Measurements from ENCODE around the gene RFX8.
A peak's percentile ranks its signal among the peaks of the same experiment; 100 is the strongest.
"Not testable (repeated sequence)": the region's sequence is repeated elsewhere in the genome, so short reads cannot be mapped to it uniquely, and the experiment has no call there.

RFX8 gene

DNA sequence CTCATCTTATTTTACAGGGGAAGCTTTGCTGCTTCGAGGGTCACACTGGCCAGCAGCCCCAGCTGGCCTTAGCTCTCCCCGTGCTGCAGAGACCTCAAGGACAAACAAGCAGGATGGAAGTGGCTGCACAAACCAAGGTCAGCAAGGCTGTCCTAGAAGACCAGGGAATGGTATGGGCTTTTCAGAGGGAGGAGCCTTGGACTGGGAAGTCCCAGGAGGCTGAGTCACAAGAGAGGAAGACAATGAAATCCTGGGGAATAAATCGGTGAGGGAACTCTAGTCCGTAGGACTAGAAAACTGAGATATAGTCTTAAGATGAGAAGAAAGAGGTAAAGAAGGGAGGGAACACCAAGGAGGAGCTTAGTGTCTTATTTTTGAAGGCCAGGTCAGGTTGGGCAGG lies 103.3 kb downstream of the RFX8 start:
- DNase-seq: no peak

DNA sequence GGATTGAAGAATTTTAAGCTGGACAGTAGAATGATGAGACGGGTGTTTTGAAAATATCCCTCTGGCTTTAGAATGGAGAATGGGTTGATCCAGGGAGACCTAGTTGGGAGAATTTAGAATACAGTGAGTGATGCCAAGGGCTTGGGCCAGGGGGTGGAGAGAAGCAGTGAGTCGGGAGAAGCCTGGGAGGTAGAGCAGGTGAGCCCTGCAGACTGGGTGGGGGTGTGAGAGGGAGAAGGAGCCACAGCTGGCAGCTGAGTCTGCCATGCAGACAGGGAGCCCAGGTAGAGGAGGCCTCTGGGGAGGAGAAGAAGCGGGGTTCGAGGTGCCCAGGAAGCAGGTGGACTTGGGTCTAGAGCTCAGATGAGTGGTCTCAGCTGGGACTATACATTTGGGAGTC lies 105.8 kb downstream of the RFX8 start:
- no peak for DNase-seq

DNA sequence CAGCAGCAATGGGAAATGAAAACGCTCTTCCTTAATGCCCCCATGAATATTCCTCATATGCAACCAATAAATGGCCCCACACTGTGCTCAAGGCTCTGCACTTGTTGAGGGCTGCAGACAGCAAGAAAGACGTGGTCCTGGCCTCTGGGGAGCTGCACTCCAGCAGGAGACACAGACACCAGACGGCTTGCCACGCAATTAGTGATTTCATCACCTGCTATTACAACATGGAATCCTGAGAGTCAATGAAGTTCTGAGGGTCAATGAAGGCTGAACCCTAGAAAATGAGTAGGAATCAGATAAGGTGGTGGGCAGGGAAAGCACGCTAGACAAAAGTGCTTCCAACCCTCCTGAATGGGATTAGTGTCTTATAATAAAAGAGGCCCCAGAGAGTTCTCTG lies 106.5 kb downstream of the RFX8 start:
- no peak for DNase-seq

DNA sequence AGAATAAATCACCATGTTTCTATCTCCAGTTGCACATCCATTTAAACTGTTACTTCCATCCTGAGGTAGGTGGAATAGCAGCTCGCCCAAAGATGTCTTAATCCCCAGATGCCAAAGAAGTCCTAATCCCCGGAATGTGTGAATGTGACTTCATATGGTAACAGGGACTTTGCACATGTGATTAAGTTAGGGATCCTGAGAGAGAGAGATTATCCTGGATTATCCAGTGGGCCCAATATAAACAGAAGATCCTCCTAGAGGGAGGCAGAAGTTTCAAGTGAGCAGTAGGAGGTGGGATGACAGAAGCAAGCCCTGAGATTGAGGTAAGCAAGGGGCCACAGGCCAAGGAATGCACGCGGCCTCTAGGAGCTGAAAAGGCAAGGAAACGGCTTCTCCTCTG lies 107.4 kb downstream of the RFX8 start:
- no peak for DNase-seq

DNA sequence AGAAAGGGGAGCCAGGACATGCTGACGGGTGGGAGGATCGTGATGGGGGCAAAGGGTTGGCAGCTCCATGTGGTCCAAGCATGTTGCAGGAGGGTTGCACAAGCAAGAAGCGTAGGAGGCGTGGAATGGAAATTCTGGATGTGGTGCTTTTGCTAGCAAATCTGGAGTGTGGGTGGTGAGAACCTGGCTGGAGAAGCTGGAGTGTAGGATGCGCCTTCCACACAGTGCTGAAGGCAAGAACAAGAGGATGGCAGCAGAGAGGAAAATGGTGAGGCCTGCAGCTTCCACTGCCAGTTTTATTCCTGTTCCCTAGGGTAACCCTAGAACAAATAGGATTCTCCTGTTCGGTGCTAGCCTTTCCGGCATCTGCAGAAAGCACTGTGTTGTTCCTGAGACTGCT lies 110.0 kb downstream of the RFX8 start:
- no peak for DNase-seq

DNA sequence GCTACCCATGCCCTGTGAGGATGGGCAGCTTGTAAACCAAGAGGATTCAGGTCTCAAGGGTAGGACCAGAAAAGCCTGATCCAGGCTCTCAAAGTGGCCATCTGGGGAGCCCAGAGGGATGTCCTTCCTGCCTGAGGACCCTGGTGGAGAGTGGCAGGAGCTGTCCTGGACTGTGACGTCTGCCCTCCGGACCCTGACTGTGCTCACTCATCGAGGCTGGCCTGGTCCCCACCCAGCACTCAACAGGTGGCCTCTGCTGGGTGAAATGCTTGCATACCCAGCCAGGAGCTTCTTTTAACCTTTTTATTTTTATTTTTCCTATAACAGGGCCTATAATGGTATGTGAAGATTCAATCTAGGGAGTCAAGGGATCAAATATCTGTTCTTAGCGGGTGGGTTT lies 112.1 kb downstream of the RFX8 start:
- no peak for DNase-seq

DNA sequence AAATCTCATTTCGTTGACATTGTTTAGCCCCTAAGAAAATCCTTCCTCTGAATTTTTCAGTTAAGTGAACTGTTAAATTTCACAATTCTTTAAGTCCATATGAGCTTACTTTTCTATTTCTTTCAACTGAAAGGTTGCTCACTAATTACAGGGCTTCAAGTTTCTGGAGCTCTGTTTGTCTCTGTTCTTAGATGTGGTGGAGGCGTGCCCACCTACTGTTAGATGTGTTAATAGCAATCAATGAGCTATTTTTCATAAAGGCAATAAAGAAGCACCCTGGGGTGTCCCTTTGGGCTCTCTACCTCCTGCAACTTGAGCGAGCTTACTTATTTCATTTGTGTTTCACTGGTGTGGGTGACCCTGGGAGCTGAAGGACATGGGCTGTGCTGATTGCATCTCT lies 112.6 kb downstream of the RFX8 start:
- DNase-seq: peak; percentile 33

DNA sequence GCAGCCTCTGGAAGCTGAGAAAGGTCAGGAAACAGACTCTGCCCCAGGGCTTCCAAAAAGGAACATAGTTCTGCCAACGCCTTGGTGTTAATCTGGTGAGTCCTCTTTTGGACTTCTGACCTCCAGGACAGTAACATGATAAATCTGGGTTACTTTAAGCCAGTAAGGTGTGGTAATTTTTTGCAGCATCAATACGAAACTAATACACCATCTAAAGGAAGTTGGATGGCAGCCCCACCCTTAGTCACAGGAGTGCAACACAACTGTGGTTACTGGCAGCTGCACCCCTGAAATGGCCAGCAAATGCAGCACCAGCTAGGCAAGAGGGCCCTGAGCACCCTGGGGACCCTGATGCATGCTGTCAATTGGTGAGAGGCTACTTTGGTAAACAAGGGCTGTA lies 113.4 kb downstream of the RFX8 start:
- peak; percentile 49 for DNase-seq

DNA sequence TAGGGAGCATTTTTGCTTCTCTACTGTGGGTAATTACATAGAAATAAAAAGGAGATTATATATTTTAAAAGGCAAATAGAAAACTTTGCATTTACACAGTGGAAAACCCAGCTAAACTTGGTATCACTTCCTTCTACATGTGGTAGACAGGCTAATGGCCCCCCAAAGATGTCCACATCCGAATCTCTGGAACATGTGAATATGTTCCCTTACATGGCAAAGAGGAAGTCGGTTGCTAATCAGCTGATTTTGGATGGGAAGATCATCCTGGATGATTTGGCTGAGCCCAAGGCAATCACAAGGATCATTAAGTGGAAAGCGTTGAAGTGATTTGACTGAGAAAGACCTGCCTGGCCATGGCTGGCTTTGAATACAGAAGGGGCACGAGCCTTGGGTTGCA lies 113.8 kb downstream of the RFX8 start:
- DNase-seq: no peak

DNA sequence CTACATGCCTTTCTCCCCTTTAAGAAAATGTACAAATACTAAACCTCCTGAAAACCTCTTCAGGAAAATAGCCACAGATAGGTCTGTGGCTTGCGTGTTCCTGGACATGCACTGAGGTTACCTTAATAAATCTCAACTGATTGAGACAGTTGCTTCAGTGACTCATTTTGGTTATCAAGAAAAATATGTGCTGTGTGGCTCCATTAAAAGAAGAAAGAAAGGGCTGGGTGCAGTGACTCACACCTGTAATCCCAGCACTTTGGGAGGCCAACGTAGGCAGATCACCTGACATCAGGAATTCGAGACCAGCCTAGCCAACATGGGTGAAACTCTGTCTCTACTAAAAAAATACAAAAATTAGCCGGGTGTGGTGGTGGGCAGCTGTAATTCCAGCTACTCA lies 114.7 kb downstream of the RFX8 start:
- DNase-seq: no peak

DNA sequence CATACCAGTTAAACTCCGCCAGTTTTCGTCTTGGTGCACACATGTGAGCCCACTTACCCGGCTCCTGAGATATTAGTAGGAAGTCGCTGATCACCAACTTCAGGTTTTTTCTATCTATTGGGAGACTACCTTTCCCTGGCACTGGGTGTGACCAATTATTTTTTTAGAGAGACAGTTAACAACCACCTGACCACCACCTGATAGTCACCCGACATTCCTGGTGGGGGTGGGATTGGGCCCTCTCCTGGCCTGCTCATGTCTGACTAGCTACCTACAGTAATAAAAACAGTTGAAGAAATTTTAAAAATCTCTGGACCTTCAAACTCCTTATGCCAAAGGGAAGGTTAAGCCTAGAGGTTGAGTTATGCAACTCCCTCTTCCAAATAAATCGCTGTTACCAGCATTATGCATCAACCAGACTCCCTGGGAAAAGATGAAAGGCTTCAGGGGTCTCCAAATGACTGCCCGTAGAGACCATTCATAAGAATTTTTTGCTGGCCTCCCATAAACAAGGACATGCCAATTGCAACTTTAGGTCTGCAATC lies 115.4 kb downstream of the RFX8 start:
- DNase-seq: no peak

DNA sequence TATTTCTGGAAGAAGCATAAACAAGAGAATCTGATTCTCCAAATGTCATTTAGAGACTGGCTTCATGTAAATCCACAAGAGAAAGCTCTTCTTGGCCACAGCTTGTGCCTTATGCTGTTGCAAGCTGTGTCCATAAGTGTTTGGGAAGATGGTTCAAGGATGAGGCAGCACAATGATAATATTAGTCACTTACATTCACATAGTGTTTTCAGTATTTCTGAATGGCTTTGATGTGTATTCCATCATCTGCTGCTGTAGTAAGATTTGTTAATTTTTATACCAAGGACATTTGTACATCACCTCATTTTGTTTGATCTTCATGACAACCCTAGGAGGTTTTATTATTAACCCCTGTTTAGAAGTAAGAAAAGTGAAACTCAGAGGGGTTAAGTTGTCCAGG lies 117.5 kb downstream of the RFX8 start:
- no peak for DNase-seq

DNA sequence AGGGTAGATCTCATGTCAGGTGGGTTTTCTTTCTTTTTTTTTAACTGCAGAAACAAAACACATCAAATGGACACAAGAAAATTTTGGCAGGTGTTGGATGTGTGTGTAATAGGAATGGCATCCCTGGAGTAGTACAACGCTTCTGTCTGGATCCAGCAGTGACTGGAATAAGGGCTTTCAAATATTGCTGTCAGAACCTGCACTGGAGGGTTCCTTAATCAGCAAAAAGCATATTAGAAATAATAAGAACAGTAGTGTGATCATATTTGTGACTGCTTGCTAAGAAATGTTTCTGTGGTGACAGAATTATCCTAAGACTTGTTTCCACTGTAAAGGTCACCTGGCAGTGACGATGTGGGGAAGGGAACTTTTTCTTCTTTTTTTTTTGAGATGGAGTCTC lies 118.4 kb downstream of the RFX8 start:
- no peak for DNase-seq

DNA sequence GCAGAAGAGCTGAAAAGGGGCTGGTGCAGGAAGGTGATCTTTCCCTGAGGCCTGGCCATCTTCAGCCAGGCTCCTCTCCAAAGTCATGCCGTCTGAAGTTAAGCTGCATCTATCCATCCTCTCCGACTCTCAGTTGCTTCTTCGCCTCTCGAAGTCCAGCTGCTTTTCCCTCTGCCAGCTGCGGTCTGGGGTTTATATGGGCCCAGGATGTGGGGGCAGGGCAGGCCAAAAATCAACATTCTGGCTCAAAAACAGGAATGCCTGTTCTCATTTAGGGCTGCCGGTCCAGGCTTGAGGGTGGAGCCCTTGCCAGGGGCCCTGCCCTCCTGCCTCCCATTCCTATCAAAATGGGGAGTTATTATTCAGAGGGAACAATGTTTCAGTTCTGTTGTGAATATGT lies 118.9 kb downstream of the RFX8 start:
- no peak for DNase-seq

DNA sequence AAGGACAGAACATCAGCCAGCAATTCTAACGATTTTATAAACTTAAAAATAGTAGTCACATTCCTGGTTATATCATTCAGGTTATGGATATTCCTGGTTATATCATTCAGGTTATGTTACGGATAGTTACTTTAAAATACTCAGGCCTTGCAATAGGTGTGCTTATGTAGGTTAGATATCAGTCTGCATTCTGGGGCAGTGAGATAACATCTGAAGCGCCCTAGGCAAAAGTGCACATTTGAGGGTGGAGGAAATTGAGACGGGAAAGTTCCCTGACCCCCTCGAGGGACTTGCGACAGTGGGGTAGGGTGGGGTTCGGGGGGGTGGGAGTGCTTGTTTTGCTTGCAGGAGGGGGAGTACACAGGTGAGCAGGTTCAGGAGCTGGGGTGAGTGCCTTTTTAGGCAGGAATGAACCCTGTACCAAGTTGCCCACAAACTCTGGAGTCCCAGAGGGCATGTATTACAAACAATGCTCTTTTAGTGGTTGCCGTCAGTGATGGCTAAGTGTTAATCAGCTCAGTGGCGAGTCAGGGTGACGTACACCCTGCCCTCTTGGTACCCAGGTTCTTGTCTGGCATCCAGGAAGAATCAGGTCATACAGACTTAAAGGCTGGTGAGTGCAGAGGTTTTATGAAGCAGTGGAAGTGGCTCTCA lies 119.4 kb downstream of the RFX8 start:
- DNase-seq: no peak

DNA sequence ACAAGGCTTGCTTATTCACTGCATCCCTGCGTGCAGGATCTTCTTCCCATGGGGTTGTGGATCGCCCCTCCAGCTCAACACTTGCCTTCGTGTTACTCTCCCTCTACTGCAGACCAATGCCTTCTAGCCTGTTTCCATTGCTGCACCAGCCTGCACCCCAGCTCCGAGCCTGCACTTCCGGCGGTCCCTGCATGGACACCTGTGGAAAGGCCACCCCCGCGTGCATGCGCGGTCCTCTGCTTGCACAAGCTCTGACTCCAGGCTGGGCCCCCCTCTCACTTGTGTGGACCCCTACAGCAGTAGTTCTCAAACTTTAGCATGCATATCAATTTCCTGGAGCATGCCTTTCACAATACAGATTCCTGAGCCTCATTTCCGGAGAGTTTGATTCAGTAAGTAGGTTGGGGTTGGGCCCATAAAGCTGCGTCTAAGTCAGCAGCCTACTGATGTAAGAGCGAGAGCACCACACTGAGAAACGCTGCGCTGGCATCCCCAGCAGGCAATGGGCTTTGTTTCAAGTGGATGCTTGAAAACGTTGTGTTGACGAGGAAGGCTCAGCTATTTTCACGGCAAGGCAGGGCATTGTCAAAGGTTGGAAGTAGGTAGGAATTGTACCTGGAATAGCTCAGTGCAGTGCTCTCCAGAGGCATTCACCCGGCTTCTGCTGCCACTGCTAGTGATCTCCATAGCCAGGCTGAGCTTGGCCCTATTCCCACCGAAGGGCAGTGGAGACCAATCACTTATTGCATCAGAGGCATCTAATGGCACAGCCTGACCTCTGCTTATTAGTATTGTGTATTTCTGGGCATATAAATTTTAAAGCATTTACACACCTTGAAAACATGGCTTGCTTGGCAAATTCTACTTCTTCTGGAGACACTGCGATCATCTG lies 120.2 kb downstream of the RFX8 start:
- no peak for DNase-seq

DNA sequence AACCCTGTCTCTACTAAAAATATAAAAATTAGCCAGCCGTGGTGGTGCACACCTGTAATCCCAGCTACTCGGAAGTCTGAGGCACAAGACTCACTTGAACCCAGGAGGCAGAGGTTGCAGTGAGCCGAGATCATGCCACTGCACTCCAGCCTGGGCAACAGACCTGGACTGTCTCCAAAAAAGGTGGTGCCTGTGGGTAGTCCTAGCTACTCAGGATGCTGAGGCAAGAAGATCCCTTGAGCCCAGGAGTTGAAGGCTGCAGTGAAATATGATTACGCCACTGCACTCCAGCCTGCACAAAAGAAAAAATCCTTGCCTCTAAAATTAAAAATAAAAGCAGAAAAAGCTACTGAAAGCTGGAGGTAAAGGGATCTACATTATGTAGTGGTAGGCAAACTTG lies 122.3 kb downstream of the RFX8 start:
- DNase-seq: not testable (repeated sequence)

DNA sequence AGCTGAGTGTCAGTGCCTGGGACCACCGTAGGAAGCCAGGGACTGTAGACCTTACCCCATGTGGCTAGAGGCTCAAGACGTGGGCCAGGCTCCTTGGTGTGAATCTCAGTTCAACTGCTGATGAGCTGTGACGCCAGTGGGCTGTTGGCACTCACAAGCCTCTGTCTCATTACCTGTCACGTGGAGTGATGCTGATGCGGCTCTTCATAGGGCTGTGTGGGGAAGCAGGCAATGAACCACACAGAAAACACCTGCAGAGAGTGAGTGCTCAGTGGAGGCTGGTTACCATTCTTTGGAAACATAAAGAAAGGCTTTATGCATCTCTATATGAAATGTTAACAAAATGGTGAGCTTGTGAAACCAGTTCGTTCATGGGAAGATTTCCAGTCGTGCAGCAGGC lies 123.7 kb downstream of the RFX8 start:
- no peak for DNase-seq

DNA sequence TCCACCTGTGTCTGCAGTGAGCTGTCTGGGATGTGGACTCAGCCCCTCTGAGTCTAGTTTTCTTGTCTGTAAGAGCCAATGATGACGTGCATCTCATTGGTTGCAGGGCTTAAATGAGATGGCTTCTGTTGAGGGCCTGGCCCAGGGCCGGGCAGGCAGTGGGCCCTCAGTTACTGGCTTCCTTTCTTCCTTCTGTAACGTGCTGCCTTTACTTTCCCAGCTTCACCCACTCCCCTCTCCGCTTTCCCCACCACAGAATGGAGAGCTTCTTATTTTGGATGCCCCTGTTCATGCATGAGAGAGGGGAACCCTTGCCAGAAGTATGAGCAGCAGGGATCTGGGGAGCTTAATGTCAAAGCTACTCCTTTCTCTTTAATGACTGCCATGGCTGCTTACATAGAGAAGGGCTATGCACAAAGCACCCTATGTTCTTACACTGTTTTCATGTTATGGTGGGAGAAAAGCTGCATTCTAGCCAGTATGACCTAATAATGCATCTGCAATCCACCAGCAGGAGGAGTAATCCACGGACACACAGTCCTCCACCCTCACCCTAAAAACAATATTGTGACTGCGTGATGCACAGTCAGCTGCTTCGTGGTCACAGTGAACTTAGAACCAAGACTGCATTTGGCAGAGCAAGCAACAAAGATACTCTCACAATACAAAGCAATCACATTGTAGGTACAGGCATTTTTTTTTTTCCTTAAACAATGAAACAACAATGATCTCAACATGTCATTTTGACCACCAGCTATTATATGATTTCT lies 124.8 kb downstream of the RFX8 start:
- peak; percentile 38 for DNase-seq

DNA sequence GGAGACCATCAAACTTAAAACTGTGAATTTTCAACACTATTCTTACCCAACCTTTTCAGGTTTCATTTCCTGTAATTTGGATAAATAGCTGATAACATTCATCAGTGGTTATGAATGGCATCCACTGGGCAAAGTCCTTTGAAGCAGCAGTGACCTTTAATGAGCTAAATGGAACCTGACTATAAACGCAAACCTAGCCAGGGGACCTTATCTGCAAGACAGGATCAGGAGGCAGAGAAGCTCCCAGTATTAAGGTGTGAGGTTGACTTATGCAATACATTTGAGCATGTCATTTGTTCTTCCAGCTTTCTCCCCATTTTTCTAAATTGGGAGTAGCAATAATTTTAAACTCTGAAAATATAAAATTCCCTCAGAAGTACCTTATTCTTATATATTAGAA lies 126.0 kb downstream of the RFX8 start:
- DNase-seq: no peak
